ENCODE data around the gene MYBBP1A.

The MYBBP1A gene

GRCh38 chr17:4518901-4519300, 36.3 kb downstream of the MYBBP1A start:
- Histone ChIP-seq H4K8ac (ENCODE audit: low read length) (no peak overlapping the region), H3K27ac (ENCODE audit: low read length, poor library complexity, severe bottlenecking) (no peak overlapping the region), H2BK5ac (ENCODE audit: low read depth, low read length, poor library complexity, severe bottlenecking) (no peak overlapping the region), H2BK15ac (ENCODE audit: low read depth, poor library complexity, severe bottlenecking) (peak overlapping the region; percentile 36), H2AK5ac (ENCODE audit: low read length, severe bottlenecking) (no peak overlapping the region), H2BK120ac (ENCODE audit: low read depth, low read length) (no peak overlapping the region), H3K14ac (ENCODE audit: low read length in 2 of 2) (peak overlapping the region in 1 of 2 experiments; percentile 8), H2BK12ac (ENCODE audit: low read length in 2 of 2) (no peak overlapping the region), H3K18ac (ENCODE audit: low read depth in 1 of 2, low read length in 2 of 2) (no peak overlapping the region), H3K23ac (ENCODE audit: low read length in 2 of 2) (no peak overlapping the region), H3K4me1 (ENCODE audit: control insufficient read depth, insufficient read depth, low read depth, low read length) (peaks cover 12% of the 10 kb centered on the region), H2AFZ (ENCODE audit: low read depth, low read length) (no peak overlapping the region), H3K4me2 (ENCODE audit: low read length, poor library complexity, severe bottlenecking) (no peak overlapping the region), H3K9me3 (ENCODE audit: control insufficient read depth, low read length) (no peaks in the 10 kb centered on the region), H3K27me3 (ENCODE audit: control insufficient read depth in 1 of 2, insufficient read depth in 1 of 2, low read length in 2 of 2) (peaks cover 0 to 21% of the 10 kb centered on the region in 2 experiments), H3K4me3 (ENCODE audit: insufficient read depth in 1 of 2, low read depth in 1 of 2, low read length in 2 of 2) (no peak overlapping the region), H3K9ac (ENCODE audit: low read length) (no peak overlapping the region), H4K91ac (ENCODE audit: low read length) (no peak overlapping the region), H3K4ac (ENCODE audit: low read depth in 1 of 2, low read length in 2 of 2) (no peak overlapping the region), H3K36me3 (ENCODE audit: control insufficient read depth in 1 of 2, insufficient read depth in 2 of 2, low read depth in 1 of 2, low read length in 2 of 2) (peaks cover 0 to 40% of the 10 kb centered on the region in 2 experiments), H3K79me1 (replicated peaks; ENCODE audit: low read length, poor library complexity, severe bottlenecking) (peaks cover 3% of the 10 kb centered on the region)
- DNase-seq, result no peak
- 88% methylated on average over 10 of the region's 10 CpGs for WGBS

DNA sequence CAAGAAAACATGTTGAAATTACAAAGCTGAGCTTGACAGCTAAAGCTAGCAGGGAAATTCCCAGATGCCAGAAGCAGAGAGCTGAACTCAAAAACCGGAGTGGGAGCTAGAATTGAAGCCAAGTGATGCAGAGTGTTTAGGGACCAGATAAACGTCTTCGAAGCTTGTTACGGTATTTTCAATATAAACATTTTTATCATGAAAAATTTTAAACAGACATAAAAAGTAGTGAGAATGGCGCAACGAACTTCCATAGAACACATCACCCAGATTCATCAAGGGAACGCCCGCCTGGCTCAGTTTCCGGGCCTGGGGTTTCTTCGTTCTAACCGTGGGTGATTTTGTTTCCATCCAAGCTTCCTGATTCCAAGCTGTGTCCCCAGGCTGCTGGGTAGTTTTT, 38.4 kb downstream of the MYBBP1A start:
- H4K91ac ChIP-seq (ENCODE audit: low read length), result no peak overlapping the region
- no peak overlapping the region for H3K18ac ChIP-seq (ENCODE audit: low read depth in 1 of 2, low read length in 2 of 2)
- no peak overlapping the region for H3K27ac ChIP-seq (ENCODE audit: low read length, poor library complexity, severe bottlenecking)
- no peak overlapping the region for H3K23ac ChIP-seq (ENCODE audit: low read length in 2 of 2)
- peaks cover 0 to 42% of the 10 kb centered on the region in 2 experiments for H3K36me3 ChIP-seq (ENCODE audit: control insufficient read depth in 1 of 2, insufficient read depth in 2 of 2, low read depth in 1 of 2, low read length in 2 of 2)
- no peaks in the 10 kb centered on the region for H3K9me3 ChIP-seq (ENCODE audit: control insufficient read depth, low read length)
- no peak overlapping the region for H2AFZ ChIP-seq (ENCODE audit: low read depth, low read length)
- H3K4ac ChIP-seq (ENCODE audit: low read depth in 1 of 2, low read length in 2 of 2), result no peak overlapping the region
- H2AK5ac ChIP-seq (ENCODE audit: low read length, severe bottlenecking), result no peak overlapping the region
- H3K4me2 ChIP-seq (ENCODE audit: low read length, poor library complexity, severe bottlenecking), result no peak overlapping the region
- H2BK5ac ChIP-seq (ENCODE audit: low read depth, low read length, poor library complexity, severe bottlenecking), result no peak overlapping the region
- 96% methylated on average over 8 of the region's 11 CpGs for WGBS
- H3K27me3 ChIP-seq (ENCODE audit: control insufficient read depth in 1 of 2, insufficient read depth in 1 of 2, low read length in 2 of 2), result peaks cover 7 to 28% of the 10 kb centered on the region in 2 experiments
- no peak overlapping the region for H3K9ac ChIP-seq (ENCODE audit: low read length)
- no peak overlapping the region for H3K14ac ChIP-seq (ENCODE audit: low read length in 2 of 2)
- H3K79me1 ChIP-seq (replicated peaks; ENCODE audit: low read length, poor library complexity, severe bottlenecking), result peaks cover 6% of the 10 kb centered on the region
- H2BK15ac ChIP-seq (ENCODE audit: low read depth, poor library complexity, severe bottlenecking), result no peak overlapping the region
- H3K4me3 ChIP-seq (ENCODE audit: insufficient read depth in 1 of 2, low read depth in 1 of 2, low read length in 2 of 2), result no peak overlapping the region
- H2BK120ac ChIP-seq (ENCODE audit: low read depth, low read length), result no peak overlapping the region
- H2BK12ac ChIP-seq (ENCODE audit: low read length in 2 of 2), result no peak overlapping the region
- peaks cover 18% of the 10 kb centered on the region for H3K4me1 ChIP-seq (ENCODE audit: control insufficient read depth, insufficient read depth, low read depth, low read length)
- H4K8ac ChIP-seq (ENCODE audit: low read length), result no peak overlapping the region
- DNase-seq, result no peak

DNA sequence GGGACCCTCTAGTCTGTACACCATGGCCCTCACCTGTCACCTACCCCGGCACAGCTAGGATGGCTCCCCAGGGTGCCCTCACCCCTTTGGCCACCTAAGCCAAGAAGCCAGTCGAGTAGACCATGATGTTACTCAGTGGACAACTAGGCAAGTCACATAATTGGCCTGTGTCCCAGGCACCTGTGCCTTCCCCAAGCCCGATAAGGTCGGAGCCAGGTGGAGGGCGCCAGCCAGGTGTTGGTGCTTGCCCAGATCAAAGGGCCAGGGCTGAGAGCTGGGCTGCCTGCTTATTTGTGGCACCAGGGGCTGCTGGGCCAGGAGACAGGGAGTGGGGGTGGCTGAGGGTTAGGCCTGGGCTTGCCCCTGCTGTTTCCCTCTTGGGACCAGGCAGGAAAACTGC, 39.7 kb downstream of the MYBBP1A start:
- Histone ChIP-seq H3K4me2 (ENCODE audit: low read length, poor library complexity, severe bottlenecking) (no peak overlapping the region), H3K4ac (ENCODE audit: low read depth in 1 of 2, low read length in 2 of 2) (no peak overlapping the region), H2BK15ac (ENCODE audit: low read depth, poor library complexity, severe bottlenecking) (no peak overlapping the region), H2AK5ac (ENCODE audit: low read length, severe bottlenecking) (no peak overlapping the region), H3K36me3 (ENCODE audit: control insufficient read depth in 1 of 2, insufficient read depth in 2 of 2, low read depth in 1 of 2, low read length in 2 of 2) (peaks cover 0 to 42% of the 10 kb centered on the region in 2 experiments), H4K8ac (ENCODE audit: low read length) (no peak overlapping the region), H3K18ac (ENCODE audit: low read depth in 1 of 2, low read length in 2 of 2) (no peak overlapping the region), H4K91ac (ENCODE audit: low read length) (peak overlapping the region; percentile 39), H2BK12ac (ENCODE audit: low read length in 2 of 2) (no peak overlapping the region), H3K27me3 (ENCODE audit: control insufficient read depth in 1 of 2, insufficient read depth in 1 of 2, low read length in 2 of 2) (peaks cover 13 to 39% of the 10 kb centered on the region in 2 experiments), H2BK5ac (ENCODE audit: low read depth, low read length, poor library complexity, severe bottlenecking) (no peak overlapping the region), H3K4me1 (ENCODE audit: control insufficient read depth, insufficient read depth, low read depth, low read length) (peaks cover 15% of the 10 kb centered on the region), H3K27ac (ENCODE audit: low read length, poor library complexity, severe bottlenecking) (no peak overlapping the region), H3K79me1 (replicated peaks; ENCODE audit: low read length, poor library complexity, severe bottlenecking) (peaks cover 6% of the 10 kb centered on the region), H3K9ac (ENCODE audit: low read length) (no peak overlapping the region), H3K14ac (ENCODE audit: low read length in 2 of 2) (no peak overlapping the region), H2BK120ac (ENCODE audit: low read depth, low read length) (no peak overlapping the region), H3K4me3 (ENCODE audit: insufficient read depth in 1 of 2, low read depth in 1 of 2, low read length in 2 of 2) (no peak overlapping the region), H2AFZ (ENCODE audit: low read depth, low read length) (no peak overlapping the region), H3K9me3 (ENCODE audit: control insufficient read depth, low read length) (no peaks in the 10 kb centered on the region), H3K23ac (ENCODE audit: low read length in 2 of 2) (no peak overlapping the region)
- no peak for DNase-seq
- WGBS, result 84% methylated on average over 5 of the region's 5 CpGs

DNA sequence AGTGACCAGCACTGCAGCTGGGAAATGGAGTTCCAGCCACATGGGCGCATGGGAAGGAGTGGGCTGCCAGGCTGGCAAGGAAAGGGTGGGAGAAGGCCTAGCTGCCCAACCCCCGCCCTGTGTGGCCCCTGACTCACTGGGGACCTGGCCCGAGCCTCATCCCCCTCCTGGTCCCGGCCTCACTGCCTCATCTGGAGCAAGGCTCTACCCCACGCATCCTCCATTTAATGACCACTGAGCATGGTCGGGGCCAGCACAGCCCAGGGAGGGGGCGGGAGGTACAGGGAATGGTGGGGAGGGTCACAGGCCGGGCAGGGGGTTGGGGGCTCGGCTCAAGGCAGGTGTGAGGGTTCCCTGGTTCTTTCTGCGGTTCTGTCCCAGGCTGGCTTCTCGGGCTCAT, 40.4 kb downstream of the MYBBP1A start:
- peaks cover 0 to 48% of the 10 kb centered on the region in 2 experiments for H3K36me3 ChIP-seq (ENCODE audit: control insufficient read depth in 1 of 2, insufficient read depth in 2 of 2, low read depth in 1 of 2, low read length in 2 of 2)
- H2BK12ac ChIP-seq (ENCODE audit: low read length in 2 of 2), result no peak overlapping the region
- H3K9ac ChIP-seq (ENCODE audit: low read length), result no peak overlapping the region
- H4K8ac ChIP-seq (ENCODE audit: low read length), result no peak overlapping the region
- H2BK5ac ChIP-seq (ENCODE audit: low read depth, low read length, poor library complexity, severe bottlenecking), result no peak overlapping the region
- H4K91ac ChIP-seq (ENCODE audit: low read length), result no peak overlapping the region
- DNase-seq, result no peak
- no peak overlapping the region for H2AK5ac ChIP-seq (ENCODE audit: low read length, severe bottlenecking)
- H2BK15ac ChIP-seq (ENCODE audit: low read depth, poor library complexity, severe bottlenecking), result no peak overlapping the region
- H3K18ac ChIP-seq (ENCODE audit: low read depth in 1 of 2, low read length in 2 of 2), result no peak overlapping the region
- H3K4ac ChIP-seq (ENCODE audit: low read depth in 1 of 2, low read length in 2 of 2), result no peak overlapping the region
- H3K79me1 ChIP-seq (replicated peaks; ENCODE audit: low read length, poor library complexity, severe bottlenecking), result peaks cover 6% of the 10 kb centered on the region
- H3K9me3 ChIP-seq (ENCODE audit: control insufficient read depth, low read length), result no peaks in the 10 kb centered on the region
- no peak overlapping the region for H3K27ac ChIP-seq (ENCODE audit: low read length, poor library complexity, severe bottlenecking)
- peaks cover 15 to 46% of the 10 kb centered on the region in 2 experiments for H3K27me3 ChIP-seq (ENCODE audit: control insufficient read depth in 1 of 2, insufficient read depth in 1 of 2, low read length in 2 of 2)
- H3K4me3 ChIP-seq (ENCODE audit: insufficient read depth in 1 of 2, low read depth in 1 of 2, low read length in 2 of 2), result no peak overlapping the region
- H2AFZ ChIP-seq (ENCODE audit: low read depth, low read length), result no peak overlapping the region
- no peak overlapping the region for H2BK120ac ChIP-seq (ENCODE audit: low read depth, low read length)
- no peak overlapping the region for H3K23ac ChIP-seq (ENCODE audit: low read length in 2 of 2)
- peaks cover 15% of the 10 kb centered on the region for H3K4me1 ChIP-seq (ENCODE audit: control insufficient read depth, insufficient read depth, low read depth, low read length)
- H3K14ac ChIP-seq (ENCODE audit: low read length in 2 of 2), result no peak overlapping the region
- no peak overlapping the region for H3K4me2 ChIP-seq (ENCODE audit: low read length, poor library complexity, severe bottlenecking)
- 78% methylated on average over 8 of the region's 11 CpGs for WGBS
